NCI-H526 treated with DMSO at 0.1 percent for 48 hours (cell line): Measurements from ENCODE around the gene MIPOL1.

Experiments used
- DNase-seq: peaks from one replicate; lab custom pipeline; 2025; lab: John Stamatoyannopoulos, UW

MIPOL1 gene

DNA sequence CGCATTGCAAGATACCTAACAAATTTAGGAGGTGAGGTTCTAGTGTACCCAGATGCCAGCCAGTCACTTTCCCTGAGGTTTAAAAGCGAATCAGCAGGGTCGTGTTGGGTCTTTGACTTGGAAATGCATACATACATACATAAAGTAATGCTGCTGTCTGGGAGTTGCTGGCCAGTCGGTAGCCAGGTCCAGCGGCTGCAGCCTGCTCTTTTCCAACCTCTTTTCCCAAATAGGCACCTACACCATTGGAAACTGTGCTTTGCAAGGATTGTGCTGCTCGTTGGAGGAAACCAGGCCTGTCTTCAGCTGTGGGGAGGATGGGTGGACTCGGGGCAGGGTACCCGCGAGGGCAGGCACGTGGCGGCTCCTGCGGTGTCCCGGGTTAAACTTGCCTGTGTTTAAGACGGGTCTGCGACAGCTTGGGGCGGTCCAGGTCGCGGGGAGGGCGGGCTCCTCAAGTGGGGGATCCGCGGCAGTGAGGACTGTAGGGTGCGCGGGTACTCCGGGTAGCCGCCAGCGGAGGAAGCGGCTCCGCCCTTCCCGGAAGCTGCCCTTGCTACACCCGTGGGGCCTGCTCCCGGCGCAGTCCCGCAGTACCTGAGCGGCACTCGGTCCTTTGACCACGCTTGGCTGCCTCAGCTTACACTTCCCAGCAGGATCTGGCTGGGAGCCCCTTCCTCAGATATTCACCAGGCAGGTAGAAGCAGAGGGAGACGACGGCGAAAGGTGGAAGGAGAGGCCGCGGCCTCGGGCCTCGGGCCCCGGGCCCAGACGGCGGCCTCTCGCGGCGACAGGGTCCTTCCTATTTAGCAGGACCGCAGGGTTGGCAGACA, 400.4 kb downstream of the MIPOL1 start:
- no peak for DNase-seq

DNA sequence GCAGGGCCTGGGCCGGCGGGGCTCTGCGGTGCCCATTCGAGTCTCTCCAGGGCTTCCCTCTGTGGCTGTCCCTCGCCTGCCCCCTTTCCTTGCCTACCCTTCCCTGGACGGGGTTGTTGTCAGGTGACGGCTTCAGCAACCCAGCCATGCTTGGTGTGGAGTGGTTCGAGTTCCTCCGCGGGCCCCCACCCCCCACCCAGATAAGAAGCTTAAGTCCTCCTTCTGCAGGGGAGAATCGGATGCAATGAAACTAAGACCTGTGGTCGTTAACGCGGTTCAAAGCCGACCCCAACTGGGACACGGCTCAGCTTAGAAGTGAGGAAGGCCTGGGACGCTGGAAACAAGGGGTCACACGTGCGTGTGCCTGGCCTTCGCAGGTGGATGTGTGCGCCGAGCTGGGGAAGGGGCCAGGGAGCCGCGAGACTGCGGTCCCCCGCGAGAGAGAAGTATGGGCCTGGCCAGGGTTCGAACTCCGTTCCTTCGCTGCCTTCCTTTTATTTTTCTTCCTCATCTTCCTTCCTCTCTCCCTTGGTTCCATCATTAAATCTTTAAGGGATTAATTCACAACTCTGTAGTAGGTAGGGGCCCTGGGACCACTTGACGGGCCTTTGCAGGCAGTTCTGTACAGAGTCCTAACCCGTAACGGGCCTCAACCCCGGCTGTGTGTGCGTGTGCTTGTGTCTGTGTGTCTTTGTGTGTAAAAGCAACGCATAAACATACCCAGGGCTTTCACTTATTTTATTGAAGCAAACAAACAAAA, 401.2 kb downstream of the MIPOL1 start:
- DNase-seq: no peak

DNA sequence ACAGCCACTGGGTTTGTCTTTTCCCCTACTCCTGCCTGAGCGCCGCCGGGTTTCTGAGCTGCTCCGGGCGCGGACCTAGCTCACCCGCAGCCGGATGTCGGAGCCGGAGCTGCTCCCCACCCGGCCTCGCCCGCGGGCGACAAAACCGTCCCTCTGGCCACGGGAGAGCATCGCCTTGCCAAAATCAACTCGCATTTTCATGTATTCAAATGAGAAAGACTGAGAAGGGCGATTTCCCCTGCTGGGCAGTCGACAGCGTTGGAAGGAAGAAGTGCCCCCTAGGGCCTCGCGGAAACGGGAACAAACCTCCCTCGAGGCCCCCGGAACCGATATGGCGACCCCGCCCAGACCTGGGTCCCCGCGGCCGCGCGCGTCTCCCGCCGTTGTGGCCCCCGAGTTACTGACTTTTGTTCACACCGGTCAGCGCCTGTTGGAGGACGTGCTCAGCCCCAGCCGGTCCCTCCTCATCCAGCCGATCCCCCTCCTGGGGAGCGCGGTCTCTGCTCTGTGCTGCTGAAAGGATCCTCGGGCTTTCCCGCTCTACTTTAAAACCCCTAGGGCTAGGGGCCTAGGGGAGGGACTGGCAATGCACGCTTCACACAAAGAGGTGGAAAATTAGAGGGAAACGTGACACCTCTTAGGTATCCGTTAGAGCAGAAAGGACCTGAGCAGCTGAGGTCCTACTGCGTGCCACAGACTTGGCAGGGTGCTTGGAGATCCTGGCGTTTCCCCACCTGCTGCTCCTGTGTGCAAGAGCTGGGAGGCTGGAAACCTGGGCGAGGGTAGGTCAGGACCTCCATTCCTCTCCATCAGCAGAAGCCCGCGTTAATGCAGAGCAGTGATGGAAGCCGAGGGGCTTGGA, 402.0 kb downstream of the MIPOL1 start:
- DNase-seq: peak; percentile 91

DNA sequence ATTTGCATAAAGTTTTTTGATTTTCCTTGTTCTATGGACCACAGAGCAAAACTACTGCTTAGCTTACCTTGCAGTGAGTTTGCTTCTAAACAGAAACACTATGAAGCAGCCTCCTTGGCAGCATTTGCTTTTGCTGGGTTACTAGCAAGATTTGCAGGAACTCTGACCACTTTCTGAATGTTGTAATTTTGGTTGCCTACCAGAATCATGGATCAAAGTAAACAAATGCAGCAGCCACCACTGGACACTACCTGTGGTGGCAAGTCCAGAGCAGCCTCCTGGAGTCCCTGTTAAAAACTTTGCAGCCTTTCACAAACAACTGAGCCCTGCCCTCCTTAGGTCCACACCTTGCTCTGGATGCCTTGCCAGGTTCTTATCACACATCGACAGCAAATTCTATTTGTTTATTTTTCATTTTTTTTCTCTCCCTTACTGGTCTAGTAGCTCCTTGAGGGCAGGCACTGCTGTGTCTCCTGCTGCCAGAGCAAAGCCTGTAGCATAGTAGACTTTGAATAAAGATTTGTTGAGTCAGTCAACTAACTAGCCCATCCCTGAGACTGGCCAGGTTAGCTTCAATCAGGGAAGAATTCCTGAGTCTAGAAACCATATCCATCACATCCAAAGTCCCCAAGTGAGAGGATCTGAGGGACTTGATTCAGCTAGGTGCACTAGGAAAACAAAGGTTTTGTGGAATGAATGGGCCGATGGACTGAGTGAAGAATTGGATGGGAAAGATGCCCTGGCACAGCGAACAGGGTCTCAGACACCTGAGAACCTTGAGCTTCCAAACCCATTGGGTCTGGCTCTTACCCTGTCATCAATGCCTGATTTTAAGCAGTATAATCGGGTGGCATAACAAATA, 403.4 kb downstream of the MIPOL1 start:
- no peak for DNase-seq

DNA sequence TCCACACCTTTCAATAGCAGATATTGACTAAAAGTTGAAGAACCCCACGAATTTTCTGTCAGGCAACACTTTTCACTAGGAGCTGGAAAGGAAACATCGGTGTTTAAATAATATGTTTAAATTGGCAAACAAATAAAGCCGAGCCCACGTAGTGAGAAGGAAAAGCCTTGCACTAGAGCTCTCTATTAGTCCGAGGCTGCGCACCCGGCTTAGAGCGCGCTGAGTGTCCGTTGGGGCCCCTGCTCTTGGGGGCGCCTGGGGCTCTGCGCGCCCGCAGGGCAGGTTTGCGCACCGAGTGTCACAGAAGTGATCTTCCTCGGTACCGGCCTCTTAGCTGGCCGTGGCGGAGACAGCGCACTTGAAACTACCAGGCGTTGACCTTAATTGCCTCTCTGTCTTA, 404.1 kb downstream of the MIPOL1 start:
- no peak for DNase-seq
